ENCODE measurements around the gene KIF25. TPM values are rescaled to one million over a fixed set of nuclear protein-coding genes. Genes with fewer than 3 reads are reported as not detected.

Gene KIF25
- total and polyA plus RNA-seq, 3 experiments from 2014 or later: not detected

- H3K4me1 ChIP-seq (ENCODE audit: insufficient read depth, low read length): no peaks in the 10 kb centered on the region
- peaks cover 0 to 3% of the 10 kb centered on the region in 2 donors for H3K27me3 Mint-ChIP-seq
- no peaks in the 10 kb centered on the region for H3K9me3 ChIP-seq (ENCODE audit: low read length)
- no peaks in the 10 kb centered on the region for H3K27me3 ChIP-seq (ENCODE audit: insufficient read depth, low read length, poor library complexity, severe bottlenecking)
- no peaks in the 10 kb centered on the region for H3K9me3 Mint-ChIP-seq
- no peak overlapping the region for H3K27ac Mint-ChIP-seq
- H3K27ac ChIP-seq (ENCODE audit: low read depth, low read length): no peak overlapping the region
- H3K4me3 Mint-ChIP-seq: no peak overlapping the region
- CTCF ChIA-PET: no interaction called here
- POLR2A ChIA-PET: no interaction called here
- H3K4me3 ChIP-seq (ENCODE audit: low read length): no peak overlapping the region
- DNase-seq: no peak
- no peaks in the 10 kb centered on the region for H3K4me1 Mint-ChIP-seq
- no peaks in the 10 kb centered on the region for H3K36me3 Mint-ChIP-seq
- H3K36me3 ChIP-seq (ENCODE audit: insufficient read depth, low read length): no peaks in the 10 kb centered on the region
Observed at GRCh38 chr6:168084465-168085160, 87.1 kb downstream of the KIF25 start.

- Mint-ChIP-seq H3K27me3 (peaks cover 0 to 3% of the 10 kb centered on the region in 2 donors), H3K4me3 (no peak overlapping the region), H3K4me1 (no peaks in the 10 kb centered on the region), H3K9me3 (no peaks in the 10 kb centered on the region), H3K36me3 (no peaks in the 10 kb centered on the region), H3K27ac (no peak overlapping the region)
- Histone ChIP-seq H3K4me3 (ENCODE audit: low read length) (no peak overlapping the region), H3K4me1 (ENCODE audit: insufficient read depth, low read length) (no peaks in the 10 kb centered on the region), H3K27ac (ENCODE audit: low read depth, low read length) (no peak overlapping the region), H3K27me3 (ENCODE audit: insufficient read depth, low read length, poor library complexity, severe bottlenecking) (no peaks in the 10 kb centered on the region), H3K9me3 (ENCODE audit: low read length) (no peaks in the 10 kb centered on the region), H3K36me3 (ENCODE audit: insufficient read depth, low read length) (no peaks in the 10 kb centered on the region)
- ChIA-PET POLR2A (no interaction called here), CTCF (no interaction called here)
- no peak for DNase-seq
Observed at GRCh38 chr6:168086066-168086465, 88.6 kb downstream of the KIF25 start.

- Mint-ChIP-seq H3K4me1 (no peaks in the 10 kb centered on the region), H3K36me3 (no peaks in the 10 kb centered on the region), H3K27me3 (peaks cover 0 to 3% of the 10 kb centered on the region in 2 donors), H3K27ac (no peak overlapping the region), H3K9me3 (no peaks in the 10 kb centered on the region), H3K4me3 (no peak overlapping the region)
- CTCF ChIA-PET: no interaction called here
- Histone ChIP-seq H3K4me1 (ENCODE audit: insufficient read depth, low read length) (no peaks in the 10 kb centered on the region), H3K36me3 (ENCODE audit: insufficient read depth, low read length) (no peaks in the 10 kb centered on the region), H3K4me3 (ENCODE audit: low read length) (no peak overlapping the region), H3K9me3 (ENCODE audit: low read length) (no peaks in the 10 kb centered on the region), H3K27ac (ENCODE audit: low read depth, low read length) (no peak overlapping the region), H3K27me3 (ENCODE audit: insufficient read depth, low read length, poor library complexity, severe bottlenecking) (no peaks in the 10 kb centered on the region)
- POLR2A ChIA-PET: no interaction called here
- no peak for DNase-seq
Observed at GRCh38 chr6:168086616-168087015, 89.1 kb downstream of the KIF25 start.

GRCh38 chr6:168087436-168088160, 90.1 kb downstream of the KIF25 start:
- no peaks in the 10 kb centered on the region for H3K4me1 Mint-ChIP-seq
- no peak overlapping the region for H3K27ac Mint-ChIP-seq

GRCh38 chr6:168088161-168089053, 90.9 kb downstream of the KIF25 start:
- no peaks in the 10 kb centered on the region for H3K36me3 Mint-ChIP-seq
- Histone ChIP-seq H3K27me3 (ENCODE audit: insufficient read depth, low read length, poor library complexity, severe bottlenecking) (no peaks in the 10 kb centered on the region), H3K4me1 (ENCODE audit: insufficient read depth, low read length) (no peaks in the 10 kb centered on the region), H3K36me3 (ENCODE audit: insufficient read depth, low read length) (no peaks in the 10 kb centered on the region), H3K4me3 (ENCODE audit: low read length) (no peak overlapping the region), H3K27ac (ENCODE audit: low read depth, low read length) (no peak overlapping the region), H3K9me3 (ENCODE audit: low read length) (no peaks in the 10 kb centered on the region)
- peak in 1 of 5 donors; percentile 28 for DNase-seq
- H3K4me1 Mint-ChIP-seq: no peaks in the 10 kb centered on the region
- no peak overlapping the region for H3K4me3 Mint-ChIP-seq
- CTCF ChIA-PET: no interaction called here
- POLR2A ChIA-PET: no interaction called here
- no peak overlapping the region for H3K27ac Mint-ChIP-seq
- H3K27me3 Mint-ChIP-seq: peaks cover 0 to 3% of the 10 kb centered on the region in 2 donors
- peaks cover 0 to 6% (median 0%) of the 10 kb centered on the region in 5 donors for H3K9me3 Mint-ChIP-seq

More at GRCh38 chr6:168087436-168088160, 90.1 kb downstream of the KIF25 start:
- no peaks in the 10 kb centered on the region for H3K27me3 ChIP-seq (ENCODE audit: insufficient read depth, low read length, poor library complexity, severe bottlenecking)
- no peak overlapping the region for H3K27ac ChIP-seq (ENCODE audit: low read depth, low read length)
- Mint-ChIP-seq H3K27me3 (peaks cover 0 to 3% of the 10 kb centered on the region in 2 donors), H3K4me3 (no peak overlapping the region), H3K9me3 (peaks cover 0 to 2% (median 0%) of the 10 kb centered on the region in 5 donors), H3K36me3 (no peaks in the 10 kb centered on the region)
- no peak overlapping the region for H3K4me3 ChIP-seq (ENCODE audit: low read length)
- ChIA-PET POLR2A (no interaction called here), CTCF (no interaction called here)
- H3K36me3 ChIP-seq (ENCODE audit: insufficient read depth, low read length): no peaks in the 10 kb centered on the region
- no peaks in the 10 kb centered on the region for H3K4me1 ChIP-seq (ENCODE audit: insufficient read depth, low read length)
- peak in 1 of 5 donors; percentile 10 for DNase-seq
- no peaks in the 10 kb centered on the region for H3K9me3 ChIP-seq (ENCODE audit: low read length)

GRCh38 chr6:168089186-168090063, 92.0 kb downstream of the KIF25 start:
- Histone ChIP-seq H3K4me1 (ENCODE audit: insufficient read depth, low read length) (no peaks in the 10 kb centered on the region), H3K4me3 (ENCODE audit: low read length) (no peak overlapping the region), H3K9me3 (ENCODE audit: low read length) (no peaks in the 10 kb centered on the region), H3K27ac (ENCODE audit: low read depth, low read length) (no peak overlapping the region), H3K36me3 (ENCODE audit: insufficient read depth, low read length) (no peaks in the 10 kb centered on the region), H3K27me3 (ENCODE audit: insufficient read depth, low read length, poor library complexity, severe bottlenecking) (no peaks in the 10 kb centered on the region)
- DNase-seq: peak in 1 of 5 donors; percentile 33
- H3K9me3 Mint-ChIP-seq: peaks cover 0 to 6% (median 0%) of the 10 kb centered on the region in 5 donors
- H3K4me3 Mint-ChIP-seq: no peak overlapping the region
- H3K36me3 Mint-ChIP-seq: no peaks in the 10 kb centered on the region
- CTCF ChIA-PET: no interaction called here
- POLR2A ChIA-PET: no interaction called here
- no peaks in the 10 kb centered on the region for H3K4me1 Mint-ChIP-seq
- no peak overlapping the region for H3K27ac Mint-ChIP-seq
- H3K27me3 Mint-ChIP-seq: peaks cover 0 to 3% of the 10 kb centered on the region in 2 donors

- Histone ChIP-seq H3K27ac (ENCODE audit: low read depth, low read length) (no peak overlapping the region), H3K27me3 (ENCODE audit: insufficient read depth, low read length, poor library complexity, severe bottlenecking) (no peaks in the 10 kb centered on the region), H3K36me3 (ENCODE audit: insufficient read depth, low read length) (no peaks in the 10 kb centered on the region), H3K9me3 (ENCODE audit: low read length) (no peaks in the 10 kb centered on the region), H3K4me1 (ENCODE audit: insufficient read depth, low read length) (no peaks in the 10 kb centered on the region), H3K4me3 (ENCODE audit: low read length) (no peak overlapping the region)
- peak in 1 of 5 donors; percentile 28 for DNase-seq
- H3K27ac Mint-ChIP-seq: no peak overlapping the region
- no peak overlapping the region for H3K4me3 Mint-ChIP-seq
- ChIA-PET POLR2A (no interaction called here), CTCF (no interaction called here)
- no peaks in the 10 kb centered on the region for H3K4me1 Mint-ChIP-seq
- peaks cover 0 to 6% (median 0%) of the 10 kb centered on the region in 5 donors for H3K9me3 Mint-ChIP-seq
- no peaks in the 10 kb centered on the region for H3K36me3 Mint-ChIP-seq
- H3K27me3 Mint-ChIP-seq: peaks cover 0 to 3% of the 10 kb centered on the region in 2 donors
Observed at GRCh38 chr6:168090064-168090690, 92.7 kb downstream of the KIF25 start.
